ENCODE results near the gene MT1X.

- TF ChIP-seq CTCF (IDR thresholded peaks at IDR 0.05) = no peak
- TF ChIP-seq POLR2A (IDR thresholded peaks at IDR 0.05) = no peak
Observed at GRCh38 chr16:56635441-56635967, 46.8 kb upstream of the MT1X start.
